ES-I3 (cell line): Measurements from ENCODE around the gene COX19.
"Not testable (repeated sequence)": the region's sequence is repeated elsewhere in the genome, so short reads cannot be mapped to it uniquely, and the experiment has no call there.

Experiments used
- H3K36me3 ChIP-seq: 2 replicates; pipeline ENCODE4 v1.6.1; 2013; ENCODE audit warnings: mild to moderate bottlenecking, low read length, control low read depth, moderate library complexity; ENCODE audit not compliant: insufficient read depth
- H3K4me1 ChIP-seq: 2 replicates; pipeline ENCODE4 v1.6.1; 2013; ENCODE audit warnings: mild to moderate bottlenecking, control low read depth, low read length; ENCODE audit not compliant: insufficient read depth
- H3K9ac ChIP-seq: 2 replicates; pipeline ENCODE4 v1.6.1; 2013; ENCODE audit warnings: low read depth, mild to moderate bottlenecking, low read length, moderate library complexity
- H3K9me3 ChIP-seq: 2 replicates; pipeline ENCODE4 v1.6.1; 2013; ENCODE audit warnings: mild to moderate bottlenecking, low read length, moderate library complexity; ENCODE audit not compliant: control insufficient read depth, insufficient read depth

Gene COX19

GRCh38 chr7:946256-946996, 28.9 kb downstream of the COX19 start:
- peak overlapping the region; percentile 43 for H3K9ac ChIP-seq
- H3K4me1 ChIP-seq, result peaks cover 14% of the 10 kb centered on the region; the same call in 1 of the 2 replicates
- no peaks in the 10 kb centered on the region for H3K36me3 ChIP-seq

GRCh38 chr7:945556-946255, 29.6 kb downstream of the COX19 start:
- peaks cover 14% of the 10 kb centered on the region; the same call in 1 of the 2 replicates for H3K4me1 ChIP-seq
- H3K9me3 ChIP-seq, result peaks cover 3% of the 10 kb centered on the region; the same call in 1 of the 2 replicates
- H3K36me3 ChIP-seq, result no peaks in the 10 kb centered on the region
- H3K9ac ChIP-seq, result peak overlapping the region; percentile 43

More at GRCh38 chr7:946256-946996, 28.9 kb downstream of the COX19 start:
- no peaks in the 10 kb centered on the region; the same call in 1 of the 2 replicates for H3K9me3 ChIP-seq

GRCh38 chr7:945147-945555, 30.2 kb downstream of the COX19 start:
- H3K9ac ChIP-seq, result 0 out of 2 replicates have a peak overlapping the region, but pooled peaks have one; percentile 43
- peaks cover 14% of the 10 kb centered on the region; the same call in 1 of the 2 replicates for H3K4me1 ChIP-seq
- H3K9me3 ChIP-seq, result peaks cover 3% of the 10 kb centered on the region; the same call in 1 of the 2 replicates
- H3K36me3 ChIP-seq, result no peaks in the 10 kb centered on the region

GRCh38 chr7:944744-945143, 30.6 kb downstream of the COX19 start:
- peaks cover 3% of the 10 kb centered on the region; the same call in 1 of the 2 replicates for H3K9me3 ChIP-seq
- H3K36me3 ChIP-seq, result no peaks in the 10 kb centered on the region
- H3K4me1 ChIP-seq, result peaks cover 14% of the 10 kb centered on the region; the same call in 1 of the 2 replicates
- H3K9ac ChIP-seq, result no peak overlapping the region

GRCh38 chr7:943793-944192, 31.6 kb downstream of the COX19 start:
- peaks cover 14% of the 10 kb centered on the region; the same call in 1 of the 2 replicates for H3K4me1 ChIP-seq
- H3K9me3 ChIP-seq, H3K36me3 ChIP-seq: not testable (repeated sequence)

GRCh38 chr7:940599-941408, 34.5 kb downstream of the COX19 start:
- H3K9ac ChIP-seq, result no peak overlapping the region
- peaks cover 3% of the 10 kb centered on the region; the same call in 1 of the 2 replicates for H3K9me3 ChIP-seq

More at GRCh38 chr7:943793-944192, 31.6 kb downstream of the COX19 start:
- H3K9ac ChIP-seq, result not testable (repeated sequence)

GRCh38 chr7:939843-940242, 35.5 kb downstream of the COX19 start:
- Histone ChIP-seq H3K9me3 (peaks cover 3% of the 10 kb centered on the region; the same call in 1 of the 2 replicates), H3K9ac (no peak overlapping the region), H3K4me1 (peaks cover 4% of the 10 kb centered on the region; the same call in 1 of the 2 replicates), H3K36me3 (no peaks in the 10 kb centered on the region)

More at GRCh38 chr7:940599-941408, 34.5 kb downstream of the COX19 start:
- H3K4me1 ChIP-seq, result peaks cover 9% of the 10 kb centered on the region; the same call in 1 of the 2 replicates
- H3K36me3 ChIP-seq, result no peaks in the 10 kb centered on the region

- no peaks in the 10 kb centered on the region for H3K36me3 ChIP-seq
- no peaks in the 10 kb centered on the region for H3K4me1 ChIP-seq
- no peak overlapping the region for H3K9ac ChIP-seq
- H3K9me3 ChIP-seq, result peaks cover 3% of the 10 kb centered on the region; the same call in 1 of the 2 replicates
Observed at GRCh38 chr7:938546-939185, 36.7 kb downstream of the COX19 start.

- Histone ChIP-seq H3K9ac (no peak overlapping the region), H3K9me3 (peaks cover 3% of the 10 kb centered on the region; the same call in 1 of the 2 replicates), H3K36me3 (no peaks in the 10 kb centered on the region), H3K4me1 (no peaks in the 10 kb centered on the region)
Observed at GRCh38 chr7:937856-938484, 37.4 kb downstream of the COX19 start.

- Histone ChIP-seq H3K9ac (no peak overlapping the region), H3K36me3 (no peaks in the 10 kb centered on the region), H3K4me1 (no peaks in the 10 kb centered on the region), H3K9me3 (peaks cover 3% of the 10 kb centered on the region; the same call in 1 of the 2 replicates)
Observed at GRCh38 chr7:936386-937054, 38.8 kb downstream of the COX19 start.

- Histone ChIP-seq H3K4me1 (no peaks in the 10 kb centered on the region), H3K36me3 (no peaks in the 10 kb centered on the region), H3K9me3 (no peaks in the 10 kb centered on the region), H3K9ac (no peak overlapping the region)
Observed at GRCh38 chr7:935874-936385, 39.4 kb downstream of the COX19 start.

- Histone ChIP-seq H3K9me3 (no peaks in the 10 kb centered on the region), H3K36me3 (no peaks in the 10 kb centered on the region), H3K9ac (no peak overlapping the region), H3K4me1 (no peaks in the 10 kb centered on the region)
Observed at GRCh38 chr7:935164-935873, 40.0 kb downstream of the COX19 start.
